Astrocyte of the spinal cord (primary cell): ENCODE measurements around the gene MTM1.

Experiments used
- DNase-seq: peaks from one replicate; pipeline ENCODE4 v3.0.0; 2011; ENCODE audit warnings: low read depth, low spot score
- H3K4me3 ChIP-seq: 2 replicates; pipeline ENCODE4 v1.5.1; 2011; ENCODE audit warnings: low read depth, mild to moderate bottlenecking, low read length, moderate library complexity
- CTCF ChIP-seq: IDR thresholded peaks from 2 replicates; pipeline ENCODE4 v1.5.1; 2012; ENCODE audit warnings: low read depth, mild to moderate bottlenecking, low read length, inconsistent platforms
- in situ Hi-C: cut with HindIII; loops from 2 replicates; pipeline ENCODE4 v1.10.0; 2017; ENCODE audit warnings: low sequenced_read_pairs

Gene MTM1

GRCh38 chrX:150623583-150623982 lies 55.2 kb downstream of the MTM1 start:
- in situ Hi-C loops, result no loop called here
- no peak for DNase-seq
- no peak for TF ChIP-seq CTCF
- H3K4me3 ChIP-seq, result no peak overlapping the region

- no peak overlapping the region for H3K4me3 ChIP-seq
- DNase-seq, result no peak
- in situ Hi-C loops, result no loop called here
- no peak for TF ChIP-seq CTCF
These were observed 56.7 kb downstream of the MTM1 start for GRCh38 chrX:150625097-150625496.

- in situ Hi-C loops, result no loop called here
- no peak for TF ChIP-seq CTCF
- no peak for DNase-seq
- no peak overlapping the region for H3K4me3 ChIP-seq
These were observed 57.5 kb downstream of the MTM1 start for GRCh38 chrX:150625875-150626274.

GRCh38 chrX:150627957-150628356 lies 59.5 kb downstream of the MTM1 start:
- no peak overlapping the region for H3K4me3 ChIP-seq
- in situ Hi-C loops, result no loop called here
- DNase-seq, result no peak
- no peak for TF ChIP-seq CTCF

DNA sequence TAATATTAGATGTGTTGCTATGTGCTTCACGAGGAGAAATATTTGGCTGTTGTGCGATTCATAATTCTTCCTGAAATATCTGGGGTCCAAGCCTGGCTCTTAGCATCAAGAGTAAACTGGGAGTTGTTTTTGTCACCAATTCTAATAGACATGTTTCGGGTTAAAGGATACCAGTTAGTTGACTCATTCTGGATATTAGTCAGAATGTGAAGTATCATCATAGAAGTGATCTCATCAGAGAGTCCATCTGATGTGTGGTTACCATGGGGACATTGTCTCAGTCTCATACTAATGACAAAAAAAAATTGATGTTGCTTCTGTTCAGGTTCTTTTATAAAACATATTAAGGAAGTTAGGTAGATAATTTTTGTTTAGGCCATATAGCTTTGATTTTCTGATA lies 67.5 kb downstream of the MTM1 start:
- no peak for TF ChIP-seq CTCF
- in situ Hi-C loops, result no loop called here
- DNase-seq, result peak; percentile 68
- no peak overlapping the region for H3K4me3 ChIP-seq

GRCh38 chrX:150642423-150642822 lies 74.0 kb downstream of the MTM1 start:
- no peak overlapping the region for H3K4me3 ChIP-seq
- in situ Hi-C loops, result no loop called here
- DNase-seq, result no peak
- no peak for TF ChIP-seq CTCF

GRCh38 chrX:150643271-150643670 lies 74.8 kb downstream of the MTM1 start:
- H3K4me3 ChIP-seq, result no peak overlapping the region
- peak; percentile 15 for DNase-seq
- TF ChIP-seq CTCF, result peak; percentile 20
- in situ Hi-C loops, result no loop called here
